Colonic mucosa (tissue), 4 donors: ENCODE data around the gene ATP5MG. TPM values are rescaled to one million over a fixed set of nuclear protein-coding genes. Genes with fewer than 3 reads are reported as not detected.
A peak's percentile ranks its signal among the peaks of the same experiment; 100 is the strongest.
"Not testable (repeated sequence)": the region's sequence is repeated elsewhere in the genome, so short reads cannot be mapped to it uniquely, and the experiment has no call there.

Experiments used
- DNase-seq: peaks from one replicate; pipeline ENCODE4 v3.0.0-alpha.2; 2020
- H3K27ac ChIP-seq: fragments of 200-600 bp; one replicate; pipeline ENCODE4 v1.8.0; 2021
- H3K27me3 ChIP-seq: fragments of 200-600 bp; one replicate; pipeline ENCODE4 v1.8.0; 2021
- H3K36me3 ChIP-seq: fragments of 200-600 bp; one replicate; pipeline ENCODE4 v1.8.0; 2021
- H3K4me1 ChIP-seq: fragments of 200-600 bp; one replicate; pipeline ENCODE4 v1.8.0; 2021; ENCODE audit warnings: mild to moderate bottlenecking
- H3K4me3 ChIP-seq: fragments of 200-600 bp; one replicate; pipeline ENCODE4 v1.8.0; 2021
- H3K9ac ChIP-seq, 2 donors: one replicate each; pipeline ENCODE4 v1.7.0; 2013; ENCODE audit warnings: control low read depth in 2 of 2, low read depth in 2 of 2, low read length in 2 of 2
- H3K9me3 ChIP-seq: fragments of 200-600 bp; one replicate; pipeline ENCODE4 v1.8.0; 2021
- CTCF ChIP-seq: fragments of 200-600 bp; IDR thresholded peaks from one replicate; pipeline ENCODE4 v1.8.0; 2022; ENCODE audit warnings: antibody characterized with exemption, mild to moderate bottlenecking
- intact Hi-C: fragments of 100-400 bp; cut with DNase I; formaldehyde crosslinking; loops from one replicate; pipeline ENCODE4 v1.14.1; 2022
- total RNA-seq, 2 donors: library from RNA; stranded (reverse); fragmentation: NEBNext Ultra II Directional in 1 of 2; extraction: Animal tissue kit (Norgen Biotek cat#: 25700) in 1 of 2; gene quantifications; one replicate each; pipeline ENCODE4 v1.2.1, GENCODE V29; 2021
- donor health status: healthy.
- donor health status: DM: no; HTN: no; CAD: no.
- donor health status: DM: no; HTN: no; CAD: no.

ATP5MG gene
- total RNA-seq, 2 donors from 2014 or later = 282 to 380 TPM

GRCh38 chr11:118383657-118384056 is 17.7 kb upstream of the ATP5MG start:
- Histone ChIP-seq H3K9ac (no peak overlapping the region), H3K36me3 (peaks cover 37% of the 10 kb centered on the region), H3K9me3 (no peaks in the 10 kb centered on the region), H3K4me3 (no peak overlapping the region), H3K27me3 (no peaks in the 10 kb centered on the region), H3K27ac (no peak overlapping the region), H3K4me1 (no peaks in the 10 kb centered on the region)
- no peak for TF ChIP-seq CTCF
- intact Hi-C loops = loop anchor here (10.0 kb wide), 1 partner anchor 371 kb away; no protein-coding TSS in a partner anchor
- no peak for DNase-seq

GRCh38 chr11:118396097-118396501 is 5.3 kb upstream of the ATP5MG start:
- peaks cover 4% of the 10 kb centered on the region for H3K4me1 ChIP-seq
- H3K4me3 ChIP-seq = no peak overlapping the region
- no peak for TF ChIP-seq CTCF
- H3K27me3 ChIP-seq = no peaks in the 10 kb centered on the region
- peaks cover 6% of the 10 kb centered on the region for H3K36me3 ChIP-seq
- H3K27ac ChIP-seq = no peak overlapping the region
- H3K9me3 ChIP-seq = no peaks in the 10 kb centered on the region
- no peak for DNase-seq
- H3K9ac ChIP-seq = no peak overlapping the region
- intact Hi-C loops = no loop called here

- no peaks in the 10 kb centered on the region for H3K9me3 ChIP-seq
- no peak overlapping the region for H3K9ac ChIP-seq
- H3K27ac ChIP-seq = no peak overlapping the region
- no peak overlapping the region for H3K4me3 ChIP-seq
- no peak for DNase-seq
- no peaks in the 10 kb centered on the region for H3K27me3 ChIP-seq
- peaks cover 4% of the 10 kb centered on the region for H3K36me3 ChIP-seq
- TF ChIP-seq CTCF = no peak
- intact Hi-C loops = no loop called here
- peaks cover 4% of the 10 kb centered on the region for H3K4me1 ChIP-seq
Observed at GRCh38 chr11:118397448-118397847, 4.0 kb upstream of the ATP5MG start.

- no peaks in the 10 kb centered on the region for H3K9me3 ChIP-seq
- H3K4me1 ChIP-seq = peaks cover 4% of the 10 kb centered on the region
- DNase-seq = no peak
- H3K27me3 ChIP-seq = no peaks in the 10 kb centered on the region
- H3K27ac ChIP-seq = peak overlapping the region; percentile 30
- TF ChIP-seq CTCF = no peak
- intact Hi-C loops = no loop called here
- no peak overlapping the region for H3K9ac ChIP-seq
- H3K4me3 ChIP-seq = no peak overlapping the region
- H3K36me3 ChIP-seq = no peaks in the 10 kb centered on the region
Observed at GRCh38 chr11:118398791-118399559, 2.4 kb upstream of the ATP5MG start.

- Histone ChIP-seq H3K4me3 (peak overlapping the region; percentile 98), H3K36me3 (no peaks in the 10 kb centered on the region), H3K4me1 (peaks cover 4% of the 10 kb centered on the region), H3K27me3 (no peaks in the 10 kb centered on the region), H3K27ac (peak overlapping the region; percentile 81), H3K9me3 (no peaks in the 10 kb centered on the region), H3K9ac (peak overlapping the region; percentile 91 to 99)
- intact Hi-C loops = loop anchor here (5.0 kb wide), 2 partner anchors 35 to 85 kb away; partner anchors contain the start of gene KMT2A
- TF ChIP-seq CTCF = no peak
- no peak for DNase-seq
Observed at GRCh38 chr11:118401880-118402590, 629 bp downstream of the ATP5MG start.

- not testable (repeated sequence) for H3K36me3 ChIP-seq, H3K9me3 ChIP-seq, H3K4me1 ChIP-seq, DNase-seq, H3K27ac ChIP-seq, H3K27me3 ChIP-seq
- intact Hi-C loops = loop anchor here (5.0 kb wide), 2 partner anchors 35 to 85 kb away; partner anchors contain the start of gene KMT2A
- Histone ChIP-seq H3K9ac (peak overlapping the region in 1 of 2 donors; percentile 99), H3K4me3 (peak overlapping the region; percentile 98)
Observed at GRCh38 chr11:118402594-118402993, 1.2 kb downstream of the ATP5MG start.
